Epithelial cell of prostate (primary cell): ENCODE measurements around the gene TENT5C.

Source experiments
- DNase-seq: peaks from one replicate; pipeline ENCODE4 v3.0.0-alpha.2; 2011; ENCODE audit warnings: low read depth, low spot score
- H3K27ac ChIP-seq: fragments of 450-650 bp; 2 replicates; pipeline ENCODE4 v1.5.1; 2017; ENCODE audit warnings: mild to moderate bottlenecking

TENT5C gene

DNA sequence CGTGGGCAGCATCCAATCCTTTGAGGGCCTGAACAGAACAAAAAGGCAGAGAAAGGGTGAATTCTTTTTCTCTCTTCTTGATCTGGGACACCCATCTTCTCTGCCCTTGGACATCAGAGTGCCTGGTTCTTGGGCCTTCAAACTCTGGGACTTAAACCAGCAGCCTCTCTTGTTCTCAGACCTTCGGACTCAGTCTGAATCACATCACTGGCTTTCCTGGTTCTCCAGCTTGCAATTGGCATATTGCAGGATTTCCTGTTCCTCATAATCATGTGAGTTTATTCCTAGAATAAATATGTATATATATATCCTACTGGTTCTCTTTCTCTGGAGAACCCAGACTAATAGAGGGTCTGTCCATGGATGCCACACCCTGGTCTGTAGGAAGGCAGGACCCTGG, 16.3 kb upstream of the TENT5C start:
- DNase-seq, result no peak
- no peak overlapping the region for H3K27ac ChIP-seq

DNA sequence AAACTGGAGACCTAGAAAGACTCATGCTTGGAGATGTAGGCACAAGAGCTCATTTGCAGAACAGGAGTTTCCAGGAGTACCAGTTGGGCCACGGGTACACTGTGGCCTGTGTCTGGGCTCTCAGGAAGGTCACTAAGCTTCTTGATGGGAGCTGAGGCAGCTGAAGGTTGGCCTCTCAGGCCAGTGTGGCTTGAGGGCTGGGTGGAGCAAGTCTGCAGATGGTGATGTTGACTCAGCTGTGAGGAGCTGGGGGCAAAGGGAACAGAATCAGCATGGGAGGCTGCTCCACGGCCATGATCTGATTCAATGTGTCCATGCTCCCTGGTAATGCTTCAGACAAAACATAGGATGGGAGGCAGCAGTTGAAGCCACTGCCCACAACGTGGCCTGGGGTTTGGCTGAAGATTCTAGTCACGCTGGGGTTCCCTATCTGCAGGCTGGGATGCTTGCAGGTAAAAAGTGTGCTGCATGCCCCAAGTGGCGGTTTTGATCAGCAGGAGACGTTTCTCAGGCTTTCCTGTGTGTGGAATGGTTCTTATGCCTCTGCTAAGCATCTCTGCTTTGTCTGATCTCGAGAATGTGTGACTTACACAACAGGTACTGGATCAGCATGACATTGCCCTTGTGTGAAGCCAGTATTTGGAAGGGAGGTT, 15.4 kb upstream of the TENT5C start:
- no peak overlapping the region for H3K27ac ChIP-seq
- no peak for DNase-seq

- no peak for DNase-seq
- no peak overlapping the region for H3K27ac ChIP-seq
Measured at GRCh38 chr1:117591252-117591651, 14.6 kb upstream of the TENT5C start.

DNA sequence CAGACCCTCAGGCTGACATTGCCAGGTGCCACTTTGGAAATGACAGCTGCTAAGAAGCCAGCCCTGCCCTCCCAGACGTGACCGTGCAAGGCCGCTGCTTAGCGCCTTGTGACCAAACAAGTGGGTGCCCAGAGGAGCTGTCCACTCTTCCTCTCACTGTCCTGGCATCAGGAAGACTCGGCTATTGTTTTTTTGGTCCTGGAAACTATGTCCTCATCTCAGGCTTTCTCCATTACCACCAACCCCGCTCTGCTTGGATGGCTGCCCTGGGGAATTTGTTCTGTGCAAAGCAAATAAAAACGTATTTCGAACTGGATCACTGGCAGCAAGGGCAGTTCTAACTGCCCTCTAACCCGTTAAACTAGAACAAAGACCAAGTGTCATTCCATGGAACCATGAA, 13.7 kb upstream of the TENT5C start:
- DNase-seq, result no peak
- H3K27ac ChIP-seq, result no peak overlapping the region

DNA sequence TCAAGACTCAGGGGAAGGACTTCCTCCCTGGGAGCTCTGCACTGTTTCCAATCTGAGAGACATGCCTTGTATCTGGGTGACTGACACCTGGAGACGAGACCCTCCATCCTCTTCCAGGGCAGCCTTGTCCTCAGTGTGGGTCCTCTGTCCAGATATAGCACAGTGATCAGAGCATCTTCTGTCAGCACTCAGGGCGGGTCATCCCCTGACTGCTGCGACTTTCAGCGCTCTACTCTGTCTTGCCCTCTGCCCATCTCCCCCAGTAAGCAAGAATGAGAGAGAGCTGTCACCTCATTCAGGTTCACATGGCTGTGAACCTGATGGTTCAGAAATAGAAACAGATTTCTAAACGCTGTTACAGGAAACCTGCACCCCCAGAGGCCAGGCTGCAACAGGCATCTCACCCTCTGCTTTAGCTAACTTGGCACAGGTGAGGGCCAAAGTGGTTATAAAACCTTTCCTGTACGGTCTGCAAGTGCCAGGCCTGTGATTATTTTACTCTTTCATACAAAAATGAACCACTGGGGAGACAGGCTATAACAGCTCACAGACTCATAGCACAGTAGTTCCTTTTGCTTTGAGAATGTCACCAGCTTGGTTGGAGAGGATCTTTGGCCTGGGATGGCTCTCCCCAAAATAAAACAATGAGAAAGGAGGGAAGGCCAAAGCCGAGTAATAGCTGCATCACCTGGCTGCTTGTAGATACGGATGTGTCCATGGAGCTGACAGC, 11.4 kb upstream of the TENT5C start:
- DNase-seq, result no peak

DNA sequence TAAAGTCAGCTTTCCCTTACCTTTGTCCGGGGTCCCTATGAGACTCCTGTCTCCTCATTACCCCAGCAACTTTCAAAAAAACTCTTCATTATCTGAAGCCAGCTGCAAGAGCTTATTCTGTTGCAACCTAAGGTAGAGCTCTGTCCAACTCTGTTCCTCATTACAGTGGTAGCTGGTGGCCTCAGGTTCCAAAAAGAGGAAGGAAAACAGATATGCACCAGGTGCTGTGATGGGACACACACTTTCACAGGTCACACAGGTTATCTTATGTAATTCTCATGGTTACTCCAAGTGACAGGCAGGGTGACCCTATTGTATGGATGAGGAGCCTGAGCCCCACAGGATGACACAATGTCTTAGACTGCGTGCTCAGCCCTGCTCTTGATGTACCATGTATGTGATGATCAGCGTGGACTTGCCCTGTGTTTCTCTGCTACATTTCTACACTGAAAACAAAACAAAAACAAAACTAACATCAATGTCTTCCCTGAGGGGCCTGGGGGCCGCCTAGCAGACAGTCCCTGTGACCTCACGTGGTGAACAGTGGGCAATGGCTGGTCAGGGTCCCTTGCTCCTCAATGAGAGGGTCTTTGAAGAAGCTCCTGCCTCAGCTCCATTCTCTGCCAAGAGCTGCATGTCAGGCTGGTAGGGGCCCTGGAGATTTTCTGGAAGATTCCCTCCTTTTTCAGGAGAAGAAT, 9.7 kb upstream of the TENT5C start:
- no peak for DNase-seq
- H3K27ac ChIP-seq, result no peak overlapping the region

More for the DNA sequence above, 11.4 kb upstream of the TENT5C start:
- H3K27ac ChIP-seq, result no peak overlapping the region

DNA sequence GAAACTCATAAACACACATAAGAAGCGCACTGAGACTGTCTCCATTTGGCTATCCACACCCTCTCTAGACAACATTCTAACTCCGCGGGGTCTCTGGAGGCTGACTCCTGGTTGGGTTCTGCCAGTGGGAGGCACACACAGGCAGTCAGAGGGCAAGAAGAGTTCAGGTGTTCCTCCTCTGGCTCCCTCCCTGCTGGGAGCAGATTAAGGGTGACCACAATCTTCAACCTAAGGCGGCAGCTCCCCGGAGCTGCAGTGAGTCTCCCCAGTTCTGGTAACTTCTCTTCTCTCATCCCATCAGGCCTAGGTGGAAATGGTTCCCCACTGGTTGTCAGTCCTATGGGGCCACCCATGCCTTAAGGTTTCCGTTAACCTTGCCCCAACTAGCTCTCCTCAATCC, 7.4 kb upstream of the TENT5C start:
- no peak overlapping the region for H3K27ac ChIP-seq
- no peak for DNase-seq

DNA sequence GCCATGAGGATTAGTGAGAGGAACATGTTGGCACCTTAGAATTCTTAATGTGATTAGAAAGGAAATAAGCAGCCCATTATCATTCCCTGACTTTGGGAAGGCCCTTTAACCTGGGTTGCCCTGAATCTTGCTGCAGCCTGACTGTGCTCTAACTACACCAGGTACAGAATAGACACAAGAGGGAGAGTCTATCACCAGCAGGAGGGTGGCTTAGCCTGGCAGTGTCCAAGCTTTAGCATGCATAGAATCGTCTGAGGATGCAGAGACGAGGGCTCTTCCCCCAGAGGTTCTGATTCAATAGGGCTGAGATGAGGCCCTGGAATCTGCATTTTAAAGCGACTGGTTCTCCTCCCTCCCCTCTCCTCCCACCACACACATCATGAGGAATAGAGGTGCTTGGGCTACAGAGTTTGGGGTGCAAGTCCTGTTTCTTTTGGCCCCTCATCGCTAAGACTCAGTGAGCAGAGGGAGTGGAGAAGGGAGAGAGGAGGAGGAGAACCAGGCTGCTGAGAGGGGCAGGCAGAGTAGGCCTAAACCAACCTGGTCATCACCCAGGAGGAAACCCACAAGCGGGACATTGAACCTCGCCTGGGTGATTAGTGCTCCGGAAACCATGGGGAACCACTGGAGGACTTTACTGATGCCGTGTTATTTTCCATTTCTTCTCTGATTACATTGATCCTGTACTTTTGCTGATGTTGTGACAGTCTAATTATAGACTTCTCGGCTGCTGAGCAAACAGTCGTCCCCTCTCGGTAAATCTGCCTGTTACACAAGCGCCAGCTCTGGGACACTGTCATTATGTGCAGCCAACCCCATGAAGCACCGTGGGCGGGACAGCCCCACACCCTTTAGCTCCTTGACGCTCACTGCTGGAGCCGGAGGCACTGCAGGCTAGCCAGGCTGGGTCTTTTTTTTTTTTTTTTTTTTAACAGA, 6.3 kb upstream of the TENT5C start:
- no peak overlapping the region for H3K27ac ChIP-seq
- no peak for DNase-seq

- no peak for DNase-seq
- H3K27ac ChIP-seq, result no peak overlapping the region
Measured at GRCh38 chr1:117600325-117600943, 5.4 kb upstream of the TENT5C start.

DNA sequence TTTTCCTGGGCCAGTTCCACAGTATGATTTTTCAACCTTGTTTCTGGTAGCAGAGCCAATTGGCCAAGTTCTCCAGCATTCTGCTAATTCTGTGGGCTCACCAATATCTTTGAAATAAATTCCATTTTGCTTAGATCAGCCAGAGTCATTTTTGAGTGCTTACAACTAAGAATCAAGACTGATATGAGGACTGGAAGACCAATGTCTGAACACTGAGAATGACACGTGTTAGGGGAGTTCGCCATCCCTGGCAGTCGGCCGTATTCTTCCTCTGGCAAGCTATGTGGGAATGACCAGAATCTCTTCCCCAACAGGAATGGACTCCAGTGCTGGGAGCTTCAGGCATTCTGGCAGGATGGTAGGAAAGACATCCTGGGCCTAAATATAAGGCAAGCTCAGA, 4.9 kb upstream of the TENT5C start:
- no peak for DNase-seq
- H3K27ac ChIP-seq, result no peak overlapping the region

GRCh38 chr1:117602862-117603261, 3.0 kb upstream of the TENT5C start:
- no peak overlapping the region for H3K27ac ChIP-seq
- DNase-seq, result no peak

DNA sequence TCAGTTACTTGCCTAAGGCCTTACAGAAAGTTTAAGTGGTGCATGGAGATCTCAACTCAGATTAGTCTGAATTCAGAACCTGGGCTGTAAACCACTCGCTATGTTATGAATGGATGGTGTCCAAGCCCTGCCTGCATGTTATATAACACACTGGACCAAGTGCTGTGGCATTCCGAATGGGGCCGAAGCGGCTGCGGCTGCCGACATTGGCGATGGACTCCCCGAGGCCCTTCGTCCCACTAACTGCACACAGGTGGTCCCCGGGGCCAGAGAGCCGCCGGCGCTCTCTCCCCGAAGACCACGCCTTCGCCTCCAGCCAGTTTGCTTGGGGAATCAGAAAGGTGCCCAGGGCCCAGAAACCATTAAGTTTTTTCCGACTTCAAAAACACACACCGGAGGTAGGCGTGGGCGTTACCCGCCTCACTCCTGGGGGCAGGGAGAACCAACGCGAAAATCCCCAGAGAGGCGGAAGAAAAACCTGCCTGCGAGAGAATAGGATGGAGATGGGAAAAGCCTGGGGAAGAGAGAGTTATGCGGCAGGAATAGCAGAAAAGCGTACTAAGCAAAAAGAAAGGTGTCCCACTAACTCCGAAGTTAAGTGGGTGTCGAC, 579 bp upstream of the TENT5C start:
- H3K27ac ChIP-seq, result no peak overlapping the region
- DNase-seq, result no peak

DNA sequence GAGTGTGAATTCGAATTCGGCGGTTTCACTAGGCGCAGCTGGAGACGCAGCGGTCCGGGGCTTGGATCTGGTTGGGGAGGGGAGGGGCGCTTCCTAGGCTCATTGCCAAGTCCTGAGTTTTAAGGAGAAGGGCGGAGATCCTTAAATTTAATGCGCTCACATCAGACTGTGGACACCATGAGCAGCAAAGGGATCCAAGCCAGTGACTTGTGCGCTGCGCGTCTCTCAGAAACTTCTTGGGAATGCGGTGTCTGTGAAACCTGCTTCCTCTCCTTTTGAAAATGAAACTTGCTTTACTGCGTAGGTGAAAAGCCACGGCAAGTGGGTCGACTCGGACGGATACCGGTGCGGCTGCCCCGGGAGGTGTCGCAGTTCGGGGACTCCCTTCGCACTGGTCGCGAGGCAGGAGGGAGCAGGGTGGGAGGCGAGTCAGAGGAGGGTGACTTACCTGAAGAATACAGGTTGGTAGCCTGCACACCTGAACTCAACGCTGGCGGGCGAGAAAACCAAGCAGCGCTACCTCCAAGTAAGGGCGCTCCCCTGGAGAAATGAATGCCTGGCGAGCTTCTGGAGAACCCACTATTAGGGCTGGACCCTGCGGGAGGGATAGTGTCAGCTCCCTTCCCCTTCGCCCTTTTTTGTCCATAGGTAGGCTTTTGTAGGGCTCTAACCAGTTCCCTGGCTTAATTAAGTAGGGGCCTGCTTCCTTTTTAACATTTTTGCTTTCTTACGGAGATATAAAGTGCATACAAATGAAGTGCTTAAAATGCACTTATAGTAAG, 992 bp downstream of the TENT5C start:
- DNase-seq, result no peak

DNA sequence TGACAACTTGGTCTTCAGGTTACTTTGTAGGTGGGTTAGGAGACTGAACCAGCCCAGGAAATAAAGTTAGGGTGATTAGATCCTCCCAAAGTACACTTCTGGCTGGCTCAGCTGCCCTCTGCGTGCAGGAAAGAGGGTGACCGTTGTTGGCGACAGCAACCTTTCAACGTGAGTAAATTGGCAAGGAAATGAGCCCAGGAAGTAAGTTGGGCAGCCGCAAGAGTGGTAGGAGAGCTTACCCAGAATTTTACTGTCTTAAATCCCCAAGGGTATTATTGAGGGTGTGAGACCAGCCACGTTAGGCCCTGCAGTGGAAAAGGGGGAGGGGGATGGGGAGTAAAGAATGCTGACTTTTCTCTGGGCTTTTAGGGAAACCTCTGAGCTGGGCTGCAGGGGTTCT, 1.6 kb downstream of the TENT5C start:
- H3K27ac ChIP-seq, result no peak overlapping the region
- no peak for DNase-seq

More for the DNA sequence above, 992 bp downstream of the TENT5C start:
- no peak overlapping the region for H3K27ac ChIP-seq

- DNase-seq, result no peak
- no peak overlapping the region for H3K27ac ChIP-seq
Measured at GRCh38 chr1:117608115-117608615, 2.3 kb downstream of the TENT5C start.

- no peak overlapping the region for H3K27ac ChIP-seq
- no peak for DNase-seq
Measured at GRCh38 chr1:117608758-117609157, 2.9 kb downstream of the TENT5C start.

- DNase-seq, result no peak
- H3K27ac ChIP-seq, result no peak overlapping the region
Measured at GRCh38 chr1:117609471-117609911, 3.6 kb downstream of the TENT5C start.

GRCh38 chr1:117610036-117610435, 4.2 kb downstream of the TENT5C start:
- no peak overlapping the region for H3K27ac ChIP-seq
- no peak for DNase-seq
